ENCODE measurements around the gene KCTD20. TPM values are rescaled to one million over a fixed set of nuclear protein-coding genes. Genes with fewer than 3 reads are reported as not detected.

KCTD20 gene
- total and polyA plus RNA-seq, 2 of the 13 experiments (the other 11 are each of a cell fraction or from before 2014, with no cell fraction given) = 52.7 to 67.1 TPM

- Histone ChIP-seq H3K27me3 (ENCODE audit: control insufficient read depth in 1 of 2, insufficient read depth in 2 of 2, low read length in 2 of 2) (no peaks in the 10 kb centered on the region), H3K4me3 (replicated peaks in 1 of 3; ENCODE audit: insufficient read depth in 1 of 3, low read depth in 2 of 3, low read length in 3 of 3) (no peak overlapping the region), H3K9ac (ENCODE audit: insufficient read depth, low read depth, low read length) (no peak overlapping the region), H3K79me2 (ENCODE audit: insufficient read depth, low read length) (no peaks in the 10 kb centered on the region), H3K4me1 (ENCODE audit: insufficient read depth, low read length) (peaks cover 31% of the 10 kb centered on the region), H3K27ac (ENCODE audit: extremely low read length, insufficient read depth, low read length) (no peak overlapping the region), H4K20me1 (ENCODE audit: insufficient read depth, low read length) (no peaks in the 10 kb centered on the region), H3K36me3 (replicated peaks in 1 of 2; ENCODE audit: control insufficient read depth in 1 of 2, insufficient read depth in 2 of 2, low read length in 2 of 2) (peaks cover 12 to 23% of the 10 kb centered on the region in 2 experiments), H2AFZ (ENCODE audit: low read length) (no peak overlapping the region), H3K9me3 (ENCODE audit: low read length) (no peaks in the 10 kb centered on the region), H3K4me2 (ENCODE audit: low read depth, low read length) (no peak overlapping the region)
- CTCF ChIA-PET (ENCODE audit: low intra/inter-chr PET ratio, low total read pairs) = no interaction called here
- DNase-seq (ENCODE audit: low spot score) (no peak), ATAC-seq (no peak), FAIRE-seq (no peak)
- in situ Hi-C loops (cut with HindIII; ENCODE audit: extremely low pct_ligation_motif_present, low pct_unique_long_range_greater_than_20kb) = no loop called here
- 83% methylated on average over 2 of the region's 2 CpGs for whole genome bisulfite sequencing (ENCODE audit: low lambda C conversion rate)
- no TSS peak for BruUV-seq (replicated peaks)
- TF ChIP-seq IRF2 (CRISPR knock-in tag; IDR thresholded peaks at IDR 0.05) = no peak
- TF ChIP-seq ZFP91 (CRISPR knock-in tag; IDR thresholded peaks at IDR 0.05; ENCODE audit: borderline replicate concordance) = no peak
- intact Hi-C loops (cut with micrococcal nuclease; ENCODE audit: unreplicated experiment) = no loop called here
- POLR2A ChIA-PET = interaction anchor here (1.1 kb wide), 1 partner anchor 50 kb away, joined by 3 read pairs; no protein-coding TSS in a partner anchor
Measured at GRCh38 chr6:36517408-36517807, 74.6 kb downstream of the KCTD20 start.

GRCh38 chr6:36519352-36519751 lies 76.6 kb downstream of the KCTD20 start:
- Histone ChIP-seq H3K4me3 (replicated peaks in 1 of 3; ENCODE audit: insufficient read depth in 1 of 3, low read depth in 2 of 3, low read length in 3 of 3) (no peak overlapping the region), H3K9ac (ENCODE audit: insufficient read depth, low read depth, low read length) (no peak overlapping the region), H3K27ac (ENCODE audit: extremely low read length, insufficient read depth, low read length) (no peak overlapping the region), H3K27me3 (ENCODE audit: control insufficient read depth in 1 of 2, insufficient read depth in 2 of 2, low read length in 2 of 2) (no peaks in the 10 kb centered on the region), H3K36me3 (replicated peaks in 1 of 2; ENCODE audit: control insufficient read depth in 1 of 2, insufficient read depth in 2 of 2, low read length in 2 of 2) (peaks cover 15 to 30% of the 10 kb centered on the region in 2 experiments), H3K4me1 (ENCODE audit: insufficient read depth, low read length) (peaks cover 37% of the 10 kb centered on the region), H3K79me2 (ENCODE audit: insufficient read depth, low read length) (no peaks in the 10 kb centered on the region), H3K4me2 (ENCODE audit: low read depth, low read length) (no peak overlapping the region), H2AFZ (ENCODE audit: low read length) (no peak overlapping the region), H3K9me3 (ENCODE audit: low read length) (no peaks in the 10 kb centered on the region), H4K20me1 (ENCODE audit: insufficient read depth, low read length) (no peaks in the 10 kb centered on the region)
- in situ Hi-C loops (cut with HindIII; ENCODE audit: extremely low pct_ligation_motif_present, low pct_unique_long_range_greater_than_20kb) = no loop called here
- intact Hi-C loops (cut with micrococcal nuclease; ENCODE audit: unreplicated experiment) = no loop called here
- ATAC-seq (no peak), FAIRE-seq (no peak), DNase-seq (ENCODE audit: low spot score) (no peak)
- POLR2A ChIA-PET = no interaction called here
- CTCF ChIA-PET (ENCODE audit: low intra/inter-chr PET ratio, low total read pairs) = no interaction called here
- BruUV-seq (replicated peaks) = no TSS peak
- TF ChIP-seq ZNF326 (CRISPR knock-in tag; IDR thresholded peaks at IDR 0.05; ENCODE audit: borderline replicate concordance) (no peak), ZNF441 (CRISPR knock-in tag; IDR thresholded peaks at IDR 0.05; ENCODE audit: borderline replicate concordance) (no peak), ZNF768 (CRISPR knock-in tag; IDR thresholded peaks at IDR 0.05) (no peak), PITX1 (CRISPR knock-in tag; IDR thresholded peaks at IDR 0.05) (no peak), KMT2B (CRISPR knock-in tag; IDR thresholded peaks at IDR 0.05) (no peak), ZNF562 (CRISPR knock-in tag; IDR thresholded peaks at IDR 0.05; ENCODE audit: borderline replicate concordance) (no peak), CHD2 (IDR thresholded peaks at IDR 0.05; ENCODE audit: low read depth, low read length) (no peak), ZNF784 (CRISPR knock-in tag; IDR thresholded peaks at IDR 0.05; ENCODE audit: borderline replicate concordance) (no peak)
- TF ChIP-seq, protein P1, sequence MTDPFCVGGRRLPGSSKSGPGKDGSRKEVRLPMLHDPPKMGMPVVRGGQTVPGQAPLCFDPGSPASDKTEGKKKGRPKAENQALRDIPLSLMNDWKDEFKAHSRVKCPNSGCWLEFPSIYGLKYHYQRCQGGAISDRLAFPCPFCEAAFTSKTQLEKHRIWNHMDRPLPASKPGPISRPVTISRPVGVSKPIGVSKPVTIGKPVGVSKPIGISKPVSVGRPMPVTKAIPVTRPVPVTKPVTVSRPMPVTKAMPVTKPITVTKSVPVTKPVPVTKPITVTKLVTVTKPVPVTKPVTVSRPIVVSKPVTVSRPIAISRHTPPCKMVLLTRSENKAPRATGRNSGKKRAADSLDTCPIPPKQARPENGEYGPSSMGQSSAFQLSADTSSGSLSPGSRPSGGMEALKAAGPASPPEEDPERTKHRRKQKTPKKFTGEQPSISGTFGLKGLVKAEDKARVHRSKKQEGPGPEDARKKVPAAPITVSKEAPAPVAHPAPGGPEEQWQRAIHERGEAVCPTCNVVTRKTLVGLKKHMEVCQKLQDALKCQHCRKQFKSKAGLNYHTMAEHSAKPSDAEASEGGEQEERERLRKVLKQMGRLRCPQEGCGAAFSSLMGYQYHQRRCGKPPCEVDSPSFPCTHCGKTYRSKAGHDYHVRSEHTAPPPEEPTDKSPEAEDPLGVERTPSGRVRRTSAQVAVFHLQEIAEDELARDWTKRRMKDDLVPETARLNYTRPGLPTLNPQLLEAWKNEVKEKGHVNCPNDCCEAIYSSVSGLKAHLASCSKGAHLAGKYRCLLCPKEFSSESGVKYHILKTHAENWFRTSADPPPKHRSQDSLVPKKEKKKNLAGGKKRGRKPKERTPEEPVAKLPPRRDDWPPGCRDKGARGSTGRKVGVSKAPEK (CRISPR knock-in tag; IDR thresholded peaks at IDR 0.05; ENCODE audit: borderline replicate concordance) = no peak

Data from HepG2 (cell line).